Vagina (tissue), 2 donors: ENCODE measurements around the gene ATP13A2. TPM values are rescaled to one million over a fixed set of nuclear protein-coding genes. Genes with fewer than 3 reads are reported as not detected.
"Not testable (repeated sequence)": the region's sequence is repeated elsewhere in the genome, so short reads cannot be mapped to it uniquely, and the experiment has no call there.

ENCODE experiments used
- DNase-seq, 2 donors: peaks; one replicate each; pipeline ENCODE4 v3.0.0-alpha.2; 2017; ENCODE audit errors: extremely low spot score in 2 of 2
- H3K27ac ChIP-seq: fragments of 200-600 bp; sonication (generic); one replicate; pipeline ENCODE4 v1.5.1; 2019
- H3K27me3 ChIP-seq: fragments of 200-600 bp; sonication (generic); one replicate; pipeline ENCODE4 v1.5.1; 2019
- H3K36me3 ChIP-seq, 2 donors: fragments of 200-600 bp; sonication (generic); one replicate each; pipeline ENCODE4 v1.5.1; 2017 to 2019
- H3K4me1 ChIP-seq: fragments of 200-600 bp; sonication (generic); one replicate; pipeline ENCODE4 v1.5.1; 2019
- H3K4me3 ChIP-seq, 2 donors: fragments of 200-600 bp; sonication (generic); 1 replicate in 1 of 2; 2 replicates in 1 of 2; pipeline ENCODE4 v1.5.1; 2016 to 2019
- H3K9me3 ChIP-seq: fragments of 200-600 bp; sonication (generic); one replicate; pipeline ENCODE4 v1.5.1; 2019
- CTCF ChIP-seq, 3 experiments: fragments of 450-650 bp in 2 of 3; fragments of 200-600 bp in 1 of 3; sonication (generic) in 1 of 3; IDR thresholded peaks; one replicate each; pipeline ENCODE4 v1.5.1; 2017 to 2019; ENCODE audit warnings: antibody characterized with exemption in 3 of 3, mild to moderate bottlenecking in 2 of 3, moderate library complexity in 2 of 3
- POLR2A ChIP-seq, 2 donors: fragments of 450-650 bp; IDR thresholded peaks; one replicate each; pipeline ENCODE4 v1.6.1; 2017; ENCODE audit warnings: antibody characterized with exemption in 2 of 2, mild to moderate bottlenecking in 2 of 2, moderate library complexity in 2 of 2
- POLR2AphosphoS5 ChIP-seq, 2 donors: sonication (generic); formaldehyde crosslinking; IDR thresholded peaks; one replicate each; pipeline ENCODE4 v1.9.0; 2017; ENCODE audit warnings: antibody characterized with exemption in 2 of 2, mild to moderate bottlenecking in 2 of 2, low read depth in 1 of 2; ENCODE audit not compliant: insufficient read depth in 1 of 2
- intact Hi-C: fragments of 100-400 bp; cut with DNase I; formaldehyde crosslinking; loops from one replicate; pipeline ENCODE4 v1.15.1; 2023
- total RNA-seq: library from RNA; depleted of rRNA; stranded (reverse); fragments of >200 nt; gene quantifications from one replicate; pipeline ENCODE4 v1.2.3, GENCODE V29; 2016

Gene ATP13A2
- total RNA-seq, 1 donor from 2014 or later, result 31.7 TPM

GRCh38 chr1:16944038-16944437, 67.7 kb downstream of the ATP13A2 start:
- Histone ChIP-seq H3K27me3 (no peaks in the 10 kb centered on the region), H3K36me3 (peaks cover 0 to 74% of the 10 kb centered on the region in 2 donors)
- intact Hi-C loops, result no loop called here

GRCh38 chr1:16939386-16940180, 72.1 kb downstream of the ATP13A2 start:
- H3K4me1 ChIP-seq, H3K27me3 ChIP-seq, intact Hi-C loops, H3K4me3 ChIP-seq, DNase-seq, H3K27ac ChIP-seq, H3K9me3 ChIP-seq: not testable (repeated sequence)
- peaks cover 0 to 75% of the 10 kb centered on the region in 2 donors for H3K36me3 ChIP-seq

More at GRCh38 chr1:16944038-16944437, 67.7 kb downstream of the ATP13A2 start:
- H3K4me1 ChIP-seq, result no peaks in the 10 kb centered on the region
- no peaks in the 10 kb centered on the region for H3K9me3 ChIP-seq
- no peak overlapping the region for H3K4me3 ChIP-seq
- TF ChIP-seq POLR2AphosphoS5 (IDR thresholded peaks at IDR 0.05; ENCODE audit: insufficient read depth in 1 of 2, low read depth in 1 of 2), result no peak
- TF ChIP-seq CTCF (IDR thresholded peaks at IDR 0.05), result no peak
- TF ChIP-seq POLR2A (IDR thresholded peaks at IDR 0.05), result no peak
- H3K27ac ChIP-seq, result no peak overlapping the region
- no peak for DNase-seq

- Histone ChIP-seq H3K4me1 (no peaks in the 10 kb centered on the region), H3K4me3 (no peak overlapping the region), H3K36me3 (peaks cover 0 to 70% of the 10 kb centered on the region in 2 donors), H3K9me3 (no peaks in the 10 kb centered on the region), H3K27ac (no peak overlapping the region), H3K27me3 (no peaks in the 10 kb centered on the region)
- DNase-seq, result no peak
- no peak for TF ChIP-seq POLR2AphosphoS5 (IDR thresholded peaks at IDR 0.05; ENCODE audit: insufficient read depth in 1 of 2, low read depth in 1 of 2)
- TF ChIP-seq POLR2A (IDR thresholded peaks at IDR 0.05), result no peak
- no peak for TF ChIP-seq CTCF (IDR thresholded peaks at IDR 0.05)
- intact Hi-C loops, result no loop called here
Measured at GRCh38 chr1:16938351-16939321, 73.1 kb downstream of the ATP13A2 start.

- intact Hi-C loops, H3K9me3 ChIP-seq, H3K27ac ChIP-seq, H3K27me3 ChIP-seq, DNase-seq, H3K4me1 ChIP-seq, H3K4me3 ChIP-seq: not testable (repeated sequence)
- peaks cover 0 to 66% of the 10 kb centered on the region in 2 donors for H3K36me3 ChIP-seq
Measured at GRCh38 chr1:16936580-16936979, 75.1 kb downstream of the ATP13A2 start.

Other genes with a start within 250 kb of the ATP13A2 start
- 19,908 TPM for gene RNU1-2, start 115.9 kb downstream of the ATP13A2 start, total RNA-seq
- gene CROCC, start 90.0 kb downstream of the ATP13A2 start, total RNA-seq, result 31.9 TPM
- gene MFAP2, start 31.3 kb downstream of the ATP13A2 start, total RNA-seq, result 51.1 TPM
- gene SDHB, start 42.1 kb upstream of the ATP13A2 start, total RNA-seq, result 96.5 TPM
- 0.98 TPM for gene PADI2, start 107.5 kb upstream of the ATP13A2 start, total RNA-seq
- gene PADI1, start 193.2 kb upstream of the ATP13A2 start, total RNA-seq, result 46.4 TPM
- gene PADI3, start 237.2 kb upstream of the ATP13A2 start, total RNA-seq, result 7.1 TPM